Cardiac muscle cell (in vitro differentiated cells and primary cell): ENCODE results near the gene KIAA0825. TPM values are rescaled to one million over a fixed set of nuclear protein-coding genes. Genes with fewer than 3 reads are reported as not detected.

ENCODE experiments used
- DNase-seq, 2 donors: peaks; one replicate each; pipeline versions ENCODE4 v3.0.0 to v3.0.0-alpha.2; 2010 to 2017; ENCODE audit warnings: low read depth in 1 of 2, low spot score in 1 of 2
- H3K27ac ChIP-seq: fragments of 200-600 bp; sonication (generic); 2 replicates; pipeline ENCODE4 v1.5.1; 2016
- H3K27me3 ChIP-seq: fragments of 200-600 bp; sonication (generic); 2 replicates; pipeline ENCODE4 v1.6.0; 2016; ENCODE audit warnings: control low read depth
- H3K36me3 ChIP-seq: fragments of 200-600 bp; sonication (generic); 2 replicates; pipeline ENCODE4 v1.5.1; 2016; ENCODE audit warnings: control low read depth
- H3K4me1 ChIP-seq: fragments of 200-600 bp; sonication (generic); 2 replicates; pipeline ENCODE4 v1.8.1; 2017; ENCODE audit warnings: low read depth, mild to moderate bottlenecking, mixed run types
- H3K4me3 ChIP-seq: fragments of 200-600 bp; sonication (generic); 2 replicates; pipeline ENCODE4 v1.5.1; 2016; ENCODE audit warnings: mild to moderate bottlenecking
- H3K9me3 ChIP-seq: fragments of 200-600 bp; sonication (generic); 2 replicates; pipeline ENCODE4 v1.5.1; 2017; ENCODE audit warnings: low read depth, mild to moderate bottlenecking, control low read depth
- polyA plus RNA-seq: library from polyadenylated mRNA; unstranded; fragments of >200 nt; fragmentation: Nextera tagmentation; extraction: Ambion mirVana; gene quantifications from 2 replicates; pipeline ENCODE4 v1.2.1, GENCODE V29; 2016
- total RNA-seq: library from RNA; depleted of rRNA; stranded (reverse); fragments of >200 nt; gene quantifications from 2 replicates; pipeline ENCODE4 v1.2.3, GENCODE V29; 2016
- TF ChIP-seq, protein P1 (sequence below): IDR thresholded peaks from 2 replicates; pipeline ENCODE4 v1.5.1; 2012; ENCODE audit warnings: low read depth, mild to moderate bottlenecking, low read length

The KIAA0825 gene
- total and polyA plus RNA-seq, 2 experiments from 2014 or later, result 1.5 to 2.1 TPM

DNA sequence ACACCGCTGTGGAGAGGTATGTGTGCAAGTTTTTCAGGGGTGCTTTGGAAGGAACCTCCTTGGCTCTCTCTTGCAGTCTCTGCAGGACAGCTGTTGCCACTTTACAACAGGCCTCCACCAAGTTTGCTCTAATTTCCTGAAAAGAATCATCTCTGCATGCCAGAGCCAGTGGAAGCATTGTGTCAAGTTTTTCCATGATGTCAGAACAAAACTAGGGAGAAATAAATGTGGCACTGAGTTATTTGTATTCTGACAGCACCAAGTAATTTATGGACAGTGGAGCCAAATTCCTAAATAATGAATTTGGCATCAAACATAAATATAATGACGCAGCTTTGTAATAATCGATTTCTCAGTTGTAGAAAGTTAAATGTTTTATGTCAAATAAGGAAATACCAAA lies 146.9 kb downstream of the KIAA0825 start:
- Histone ChIP-seq H3K4me1 (no peaks in the 10 kb centered on the region), H3K4me3 (no peak overlapping the region), H3K27me3 (no peaks in the 10 kb centered on the region), H3K36me3 (no peaks in the 10 kb centered on the region), H3K27ac (no peak overlapping the region), H3K9me3 (no peaks in the 10 kb centered on the region)
- peak in 1 of 2 donors; percentile 12 for DNase-seq
- TF ChIP-seq, protein P1, sequence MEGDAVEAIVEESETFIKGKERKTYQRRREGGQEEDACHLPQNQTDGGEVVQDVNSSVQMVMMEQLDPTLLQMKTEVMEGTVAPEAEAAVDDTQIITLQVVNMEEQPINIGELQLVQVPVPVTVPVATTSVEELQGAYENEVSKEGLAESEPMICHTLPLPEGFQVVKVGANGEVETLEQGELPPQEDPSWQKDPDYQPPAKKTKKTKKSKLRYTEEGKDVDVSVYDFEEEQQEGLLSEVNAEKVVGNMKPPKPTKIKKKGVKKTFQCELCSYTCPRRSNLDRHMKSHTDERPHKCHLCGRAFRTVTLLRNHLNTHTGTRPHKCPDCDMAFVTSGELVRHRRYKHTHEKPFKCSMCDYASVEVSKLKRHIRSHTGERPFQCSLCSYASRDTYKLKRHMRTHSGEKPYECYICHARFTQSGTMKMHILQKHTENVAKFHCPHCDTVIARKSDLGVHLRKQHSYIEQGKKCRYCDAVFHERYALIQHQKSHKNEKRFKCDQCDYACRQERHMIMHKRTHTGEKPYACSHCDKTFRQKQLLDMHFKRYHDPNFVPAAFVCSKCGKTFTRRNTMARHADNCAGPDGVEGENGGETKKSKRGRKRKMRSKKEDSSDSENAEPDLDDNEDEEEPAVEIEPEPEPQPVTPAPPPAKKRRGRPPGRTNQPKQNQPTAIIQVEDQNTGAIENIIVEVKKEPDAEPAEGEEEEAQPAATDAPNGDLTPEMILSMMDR, result no peak

DNA sequence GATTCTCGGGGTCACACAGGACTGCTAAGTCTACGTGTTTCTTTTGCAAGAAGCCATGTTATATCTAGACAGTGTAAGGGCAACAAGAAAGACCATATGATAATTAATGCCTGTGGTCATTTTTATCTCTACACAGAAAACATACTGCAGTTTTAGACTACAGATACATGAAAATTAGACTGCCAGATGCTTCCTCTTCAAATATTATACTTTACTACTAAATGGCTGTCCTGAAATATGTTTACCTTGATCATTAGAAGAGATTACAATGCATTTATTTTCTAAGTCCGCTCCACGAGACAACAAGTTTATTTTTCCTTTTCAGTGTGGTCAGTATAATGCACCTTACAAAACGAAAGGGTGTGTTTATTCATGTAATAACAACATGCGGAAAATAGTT lies 147.6 kb downstream of the KIAA0825 start:
- H3K27ac ChIP-seq, result no peak overlapping the region
- H3K4me3 ChIP-seq, result no peak overlapping the region
- H3K9me3 ChIP-seq, result no peaks in the 10 kb centered on the region
- H3K27me3 ChIP-seq, result no peaks in the 10 kb centered on the region
- no peaks in the 10 kb centered on the region for H3K36me3 ChIP-seq
- TF ChIP-seq, protein P1, result no peak
- DNase-seq, result no peak
- H3K4me1 ChIP-seq, result no peaks in the 10 kb centered on the region

DNA sequence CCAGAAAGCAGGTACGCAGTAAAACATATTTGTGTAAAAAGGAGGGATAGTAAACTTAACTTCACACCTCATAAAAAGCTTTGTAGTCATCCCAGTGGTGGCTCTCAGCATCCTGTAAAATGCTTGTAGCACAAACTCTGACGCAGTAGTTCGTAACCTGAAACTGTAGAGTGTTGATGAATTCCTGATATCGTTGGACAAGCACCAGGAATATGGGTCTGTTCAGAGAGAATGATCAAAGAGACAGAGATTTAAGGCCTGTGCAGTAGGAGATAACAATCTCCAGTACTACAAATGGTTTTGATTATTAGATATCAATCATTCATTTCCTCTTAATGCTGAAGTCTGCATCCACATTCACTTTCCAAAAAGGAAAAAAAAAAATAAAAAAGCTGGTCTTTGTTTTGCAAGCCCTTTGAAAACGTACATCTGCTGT lies 148.5 kb downstream of the KIAA0825 start:
- H3K36me3 ChIP-seq, result no peaks in the 10 kb centered on the region
- peak in 1 of 2 donors; percentile 26 for DNase-seq
- no peaks in the 10 kb centered on the region for H3K4me1 ChIP-seq
- no peak overlapping the region for H3K27ac ChIP-seq
- no peak overlapping the region for H3K4me3 ChIP-seq
- TF ChIP-seq, protein P1, result no peak
- no peaks in the 10 kb centered on the region for H3K9me3 ChIP-seq
- no peaks in the 10 kb centered on the region for H3K27me3 ChIP-seq

DNA sequence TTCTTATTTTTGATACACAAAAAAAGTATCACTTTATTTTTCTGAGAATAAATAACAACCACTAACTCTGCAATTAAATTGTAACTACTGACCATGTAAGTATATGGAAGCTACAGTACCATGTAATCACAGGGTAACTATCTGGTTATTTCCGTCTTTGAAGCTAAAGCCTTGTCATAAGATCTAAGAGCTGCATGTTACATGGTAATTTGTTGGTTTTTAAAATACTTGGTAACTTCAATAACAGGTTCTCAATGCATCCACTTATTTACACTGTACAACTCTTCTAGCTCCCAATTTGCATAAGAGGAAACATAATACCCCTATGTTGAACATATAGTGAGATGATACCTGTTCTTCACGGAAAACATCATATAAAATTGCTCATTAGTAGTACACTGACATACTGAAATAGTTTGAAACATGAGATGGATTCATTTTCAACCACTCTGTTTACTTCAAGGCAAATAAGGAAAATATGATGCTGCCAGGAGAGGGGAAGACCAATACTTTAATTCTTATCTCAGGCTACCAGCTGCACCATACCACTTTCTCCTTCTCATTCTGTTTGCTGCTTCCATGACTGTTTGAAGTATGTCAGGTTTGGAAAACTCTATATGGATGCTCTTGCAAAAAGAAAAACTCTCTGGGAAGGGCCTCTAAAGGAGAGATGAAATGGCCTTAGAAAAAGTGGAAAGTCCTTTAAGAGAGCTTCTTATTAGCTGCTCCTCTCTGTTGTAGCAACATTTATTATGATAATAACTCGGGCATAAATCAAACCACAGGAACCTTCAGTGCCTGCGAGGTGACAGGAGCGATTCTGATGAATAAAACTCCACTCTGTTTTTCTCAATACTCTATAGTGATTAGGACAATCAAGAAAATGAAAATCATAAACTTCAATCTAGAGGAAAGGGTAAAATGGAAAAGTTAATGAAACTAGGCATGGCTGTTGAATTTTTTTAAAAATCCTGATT lies 150.2 kb downstream of the KIAA0825 start:
- no peak overlapping the region for H3K27ac ChIP-seq
- H3K4me1 ChIP-seq, result no peaks in the 10 kb centered on the region
- no peaks in the 10 kb centered on the region for H3K9me3 ChIP-seq
- no peak overlapping the region for H3K4me3 ChIP-seq
- DNase-seq, result no peak
- no peaks in the 10 kb centered on the region for H3K27me3 ChIP-seq
- TF ChIP-seq, protein P1, result no peak
- H3K36me3 ChIP-seq, result no peaks in the 10 kb centered on the region

DNA sequence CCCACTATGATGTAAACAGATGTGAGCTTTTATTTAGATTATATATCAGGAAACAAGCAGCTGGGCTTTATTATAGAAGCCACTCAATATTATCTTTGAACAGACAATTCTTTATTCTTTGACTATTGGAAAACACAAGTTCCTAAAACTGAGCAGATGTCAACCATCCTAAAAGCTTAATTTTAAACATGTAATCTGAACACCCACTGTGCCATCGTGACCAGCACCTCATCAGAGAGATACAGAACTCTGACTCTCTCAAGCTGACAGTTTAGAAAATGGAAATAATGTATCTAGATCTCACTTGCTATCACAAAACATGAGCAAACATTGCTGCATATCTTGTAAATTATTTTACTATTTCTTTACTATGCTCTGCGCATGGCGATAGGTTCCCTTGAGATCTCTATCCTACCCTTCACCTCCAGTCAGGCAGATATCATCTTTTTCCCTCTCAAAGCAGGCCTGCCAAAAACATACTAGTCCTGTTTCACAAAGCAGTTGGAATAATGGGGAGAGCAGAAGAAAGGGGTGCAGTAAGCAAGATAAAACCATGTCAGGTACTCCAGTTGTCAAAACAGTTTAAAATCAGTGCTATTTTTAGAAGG lies 151.0 kb downstream of the KIAA0825 start:
- DNase-seq, result no peak
- no peak overlapping the region for H3K27ac ChIP-seq
- H3K4me3 ChIP-seq, result no peak overlapping the region
- no peaks in the 10 kb centered on the region for H3K36me3 ChIP-seq
- TF ChIP-seq, protein P1, result no peak
- H3K9me3 ChIP-seq, result no peaks in the 10 kb centered on the region
- no peaks in the 10 kb centered on the region for H3K4me1 ChIP-seq
- no peaks in the 10 kb centered on the region for H3K27me3 ChIP-seq
